GM06990 (cell line): Measurements from ENCODE around the gene ISL1.

Source experiments
- DNase-seq: peaks from one replicate; pipeline ENCODE4 v3.0.0-alpha.2; 2011; ENCODE audit not compliant: insufficient read length; ENCODE audit errors: extremely low read depth
- H3K27me3 ChIP-seq: replicated peaks from 2 replicates; pipeline ENCODE4 v1.6.0; 2011; ENCODE audit warnings: low read length; ENCODE audit not compliant: control insufficient read depth, insufficient read depth
- H3K36me3 ChIP-seq: 2 replicates; pipeline ENCODE4 v1.5.1; 2011; ENCODE audit warnings: low read length; ENCODE audit not compliant: control insufficient read depth, insufficient read depth
- H3K4me3 ChIP-seq: replicated peaks from 2 replicates; pipeline ENCODE4 v1.5.1; 2011; ENCODE audit warnings: low read depth, mild to moderate bottlenecking, control low read depth, low read length
- CTCF ChIP-seq: IDR thresholded peaks from 2 replicates; pipeline ENCODE4 v1.5.1; 2011; ENCODE audit warnings: low read length, control low read depth, mild to moderate bottlenecking, inconsistent platforms; ENCODE audit not compliant: insufficient read depth, poor library complexity, severe bottlenecking

The ISL1 gene

GRCh38 chr5:51395666-51396356 is 12.6 kb downstream of the ISL1 start:
- no peaks in the 10 kb centered on the region for H3K36me3 ChIP-seq
- no peaks in the 10 kb centered on the region for H3K27me3 ChIP-seq
- no peak for DNase-seq
- H3K4me3 ChIP-seq: no peak overlapping the region
- TF ChIP-seq CTCF: no peak

- DNase-seq: no peak
- Histone ChIP-seq H3K36me3 (no peaks in the 10 kb centered on the region), H3K27me3 (no peaks in the 10 kb centered on the region), H3K4me3 (no peak overlapping the region)
- no peak for TF ChIP-seq CTCF
These were observed 13.5 kb downstream of the ISL1 start for GRCh38 chr5:51396797-51397196.

DNA sequence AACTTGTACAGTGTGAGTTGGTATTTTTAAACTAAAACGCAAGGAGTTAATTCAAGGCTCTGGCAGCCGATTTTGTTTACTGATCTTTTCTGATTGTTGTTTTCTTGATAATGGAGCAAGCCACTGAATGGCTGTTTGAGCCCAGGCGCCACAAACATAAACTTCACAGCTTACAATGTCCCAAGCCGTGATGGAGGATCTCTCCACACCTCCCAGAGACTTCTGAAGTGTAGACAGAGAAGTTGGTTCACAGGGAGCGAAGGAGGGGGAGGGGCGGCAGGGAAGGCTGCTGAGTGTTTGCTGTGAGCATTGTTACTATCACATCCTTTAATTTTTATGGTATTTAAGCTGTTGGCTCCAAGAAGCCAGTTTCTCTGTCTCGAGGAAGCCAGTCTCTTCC is 14.7 kb downstream of the ISL1 start:
- Histone ChIP-seq H3K36me3 (no peaks in the 10 kb centered on the region), H3K27me3 (no peaks in the 10 kb centered on the region), H3K4me3 (no peak overlapping the region)
- no peak for DNase-seq
- no peak for TF ChIP-seq CTCF

DNA sequence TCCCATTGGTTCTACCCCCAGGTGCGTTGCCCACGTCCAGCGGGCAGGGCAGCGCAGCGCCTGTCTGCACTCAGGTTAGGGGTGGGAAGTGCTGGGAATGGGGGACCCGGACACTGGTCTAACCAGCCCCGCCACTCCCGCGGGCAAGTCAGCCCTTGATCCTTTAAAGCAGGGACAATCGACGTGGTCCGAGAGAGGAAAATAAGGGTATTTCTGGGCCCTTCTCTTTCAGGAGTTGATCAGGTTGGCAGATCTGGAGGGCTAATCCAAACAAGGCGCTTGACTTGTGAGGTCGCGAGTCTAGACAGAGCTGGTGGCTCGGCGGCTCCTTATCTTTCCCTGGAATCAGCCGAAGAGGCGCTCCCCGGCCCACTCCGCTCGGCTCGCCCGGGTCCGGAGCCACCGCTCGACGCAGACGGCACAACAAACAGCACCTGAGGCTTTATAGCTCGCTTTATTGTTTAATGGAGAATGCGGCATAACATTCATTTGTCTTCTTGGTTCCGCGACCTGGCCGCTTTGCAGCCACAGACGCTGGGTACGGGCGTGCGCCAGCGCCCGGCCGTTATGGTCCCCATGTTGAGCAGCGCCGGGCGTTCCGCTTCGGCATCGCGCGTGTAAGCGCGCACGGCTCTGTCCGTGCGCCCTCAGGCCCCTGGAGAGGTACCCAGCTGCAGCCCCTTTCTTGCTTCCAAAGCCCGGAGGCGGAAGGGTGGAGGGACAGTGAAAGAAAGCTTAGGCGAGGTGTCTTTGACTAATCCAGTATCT is 15.8 kb downstream of the ISL1 start:
- Histone ChIP-seq H3K4me3 (no peak overlapping the region), H3K27me3 (no peaks in the 10 kb centered on the region), H3K36me3 (no peaks in the 10 kb centered on the region)
- no peak for DNase-seq
- no peak for TF ChIP-seq CTCF

GRCh38 chr5:51399643-51400006 is 16.4 kb downstream of the ISL1 start:
- H3K27me3 ChIP-seq: no peaks in the 10 kb centered on the region

More at GRCh38 chr5:51399643-51400006, 16.4 kb downstream of the ISL1 start:
- DNase-seq: no peak
- TF ChIP-seq CTCF: no peak
- Histone ChIP-seq H3K36me3 (no peaks in the 10 kb centered on the region), H3K4me3 (no peak overlapping the region)
